ENCODE measurements around the gene FGGY.

GRCh38 chr1:59343576-59343840 is 46.6 kb downstream of the FGGY start:
- TF ChIP-seq CTCF (IDR thresholded peaks at IDR 0.05; ENCODE audit: borderline replicate concordance, extremely low read depth, low read length, poor library complexity, severe bottlenecking): no peak
- TF ChIP-seq EZH2 (IDR thresholded peaks at IDR 0.05; ENCODE audit: borderline replicate concordance, low read depth, low read length, severe bottlenecking): no peak

Data from DND-41 (cell line).